ENCODE measurements around the gene PI16. TPM values are rescaled to one million over a fixed set of nuclear protein-coding genes. Genes with fewer than 3 reads are reported as not detected.

Gene PI16
- total and polyA plus RNA-seq, 12 donors, result 4.4 to 38.9 (median 18.7) TPM

DNA sequence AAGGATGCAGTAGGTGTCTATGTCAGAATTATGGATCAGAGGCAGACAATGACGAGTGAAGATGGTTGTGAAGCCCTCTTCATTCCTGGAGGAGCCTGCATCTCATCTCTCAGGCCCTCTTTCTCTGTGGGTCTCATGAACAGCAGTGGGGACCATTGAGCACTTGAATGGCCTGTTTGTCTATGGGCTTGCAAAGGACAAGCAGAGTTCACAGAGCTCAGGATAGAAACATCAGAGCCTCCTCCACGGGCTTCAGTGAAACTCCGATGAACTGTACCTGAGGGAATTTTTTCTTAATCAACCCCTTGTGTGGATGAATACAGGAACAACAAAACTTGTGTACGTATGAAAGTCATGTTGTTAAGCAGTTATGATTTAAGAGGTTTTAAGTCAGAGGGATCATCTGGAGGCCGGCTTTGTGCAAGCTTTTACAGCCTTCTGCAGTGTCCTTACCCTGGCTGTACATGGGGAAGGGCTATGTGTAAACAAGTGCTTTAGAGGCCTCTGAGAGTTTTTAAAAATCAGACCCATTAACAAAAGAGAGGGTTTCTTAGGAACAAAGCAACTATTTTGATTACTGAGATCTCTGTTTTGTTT, 29.7 kb upstream of the PI16 start:
- Histone ChIP-seq H3K36me3 (peaks cover 0 to 63% (median 25%) of the 10 kb centered on the region in 9 donors), H3K9me3 (no peaks in the 10 kb centered on the region), H3K27ac (peak overlapping the region in 1 of 10 donors; percentile 27), H3K4me3 (no peak overlapping the region), H3K27me3 (no peaks in the 10 kb centered on the region), H3K4me1 (peaks cover 0 to 38% (median 21%) of the 10 kb centered on the region in 9 donors)
- ATAC-seq (no peak), DNase-seq (no peak)
- intact Hi-C loops (cut with DNase I), result no loop called here
- TF ChIP-seq, protein P1, sequence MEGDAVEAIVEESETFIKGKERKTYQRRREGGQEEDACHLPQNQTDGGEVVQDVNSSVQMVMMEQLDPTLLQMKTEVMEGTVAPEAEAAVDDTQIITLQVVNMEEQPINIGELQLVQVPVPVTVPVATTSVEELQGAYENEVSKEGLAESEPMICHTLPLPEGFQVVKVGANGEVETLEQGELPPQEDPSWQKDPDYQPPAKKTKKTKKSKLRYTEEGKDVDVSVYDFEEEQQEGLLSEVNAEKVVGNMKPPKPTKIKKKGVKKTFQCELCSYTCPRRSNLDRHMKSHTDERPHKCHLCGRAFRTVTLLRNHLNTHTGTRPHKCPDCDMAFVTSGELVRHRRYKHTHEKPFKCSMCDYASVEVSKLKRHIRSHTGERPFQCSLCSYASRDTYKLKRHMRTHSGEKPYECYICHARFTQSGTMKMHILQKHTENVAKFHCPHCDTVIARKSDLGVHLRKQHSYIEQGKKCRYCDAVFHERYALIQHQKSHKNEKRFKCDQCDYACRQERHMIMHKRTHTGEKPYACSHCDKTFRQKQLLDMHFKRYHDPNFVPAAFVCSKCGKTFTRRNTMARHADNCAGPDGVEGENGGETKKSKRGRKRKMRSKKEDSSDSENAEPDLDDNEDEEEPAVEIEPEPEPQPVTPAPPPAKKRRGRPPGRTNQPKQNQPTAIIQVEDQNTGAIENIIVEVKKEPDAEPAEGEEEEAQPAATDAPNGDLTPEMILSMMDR (IDR thresholded peaks at IDR 0.05), result no peak
- 81 to 85% methylated on average over 5 of the region's 5 CpGs for WGBS, 2 donors

DNA sequence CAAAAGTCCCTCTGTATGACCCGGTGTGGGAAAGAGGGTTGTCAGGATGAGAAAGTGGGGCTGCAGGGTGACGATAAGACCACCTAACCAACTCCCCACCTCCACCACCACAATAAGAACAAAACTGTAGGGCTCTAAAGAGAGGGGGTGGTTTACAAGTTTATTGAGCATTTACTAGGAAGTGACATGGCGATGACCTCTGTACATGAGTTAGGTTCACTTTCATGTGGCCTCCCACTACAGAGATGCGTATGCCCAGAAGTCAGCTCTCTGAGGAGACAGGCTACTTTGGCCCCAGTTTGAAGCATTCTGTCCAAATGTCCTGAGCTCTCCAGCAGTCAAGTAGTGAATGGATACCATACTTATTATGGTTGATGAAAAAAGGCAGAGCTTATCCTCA, 28.7 kb upstream of the PI16 start:
- H3K4me1 ChIP-seq, result peaks cover 0 to 37% (median 20%) of the 10 kb centered on the region in 9 donors
- WGBS, 2 donors, result 92 to 95% methylated on average over 4 of the region's 4 CpGs
- TF ChIP-seq, protein P1 (IDR thresholded peaks at IDR 0.05), result no peak
- no peaks in the 10 kb centered on the region for H3K9me3 ChIP-seq
- no peaks in the 10 kb centered on the region for H3K27me3 ChIP-seq
- ATAC-seq (no peak), DNase-seq (no peak)
- H3K36me3 ChIP-seq, result peaks cover 0 to 54% (median 25%) of the 10 kb centered on the region in 9 donors
- peak overlapping the region in 1 of 10 donors; percentile 37 for H3K27ac ChIP-seq
- intact Hi-C loops (cut with DNase I), result no loop called here
- H3K4me3 ChIP-seq, result no peak overlapping the region

DNA sequence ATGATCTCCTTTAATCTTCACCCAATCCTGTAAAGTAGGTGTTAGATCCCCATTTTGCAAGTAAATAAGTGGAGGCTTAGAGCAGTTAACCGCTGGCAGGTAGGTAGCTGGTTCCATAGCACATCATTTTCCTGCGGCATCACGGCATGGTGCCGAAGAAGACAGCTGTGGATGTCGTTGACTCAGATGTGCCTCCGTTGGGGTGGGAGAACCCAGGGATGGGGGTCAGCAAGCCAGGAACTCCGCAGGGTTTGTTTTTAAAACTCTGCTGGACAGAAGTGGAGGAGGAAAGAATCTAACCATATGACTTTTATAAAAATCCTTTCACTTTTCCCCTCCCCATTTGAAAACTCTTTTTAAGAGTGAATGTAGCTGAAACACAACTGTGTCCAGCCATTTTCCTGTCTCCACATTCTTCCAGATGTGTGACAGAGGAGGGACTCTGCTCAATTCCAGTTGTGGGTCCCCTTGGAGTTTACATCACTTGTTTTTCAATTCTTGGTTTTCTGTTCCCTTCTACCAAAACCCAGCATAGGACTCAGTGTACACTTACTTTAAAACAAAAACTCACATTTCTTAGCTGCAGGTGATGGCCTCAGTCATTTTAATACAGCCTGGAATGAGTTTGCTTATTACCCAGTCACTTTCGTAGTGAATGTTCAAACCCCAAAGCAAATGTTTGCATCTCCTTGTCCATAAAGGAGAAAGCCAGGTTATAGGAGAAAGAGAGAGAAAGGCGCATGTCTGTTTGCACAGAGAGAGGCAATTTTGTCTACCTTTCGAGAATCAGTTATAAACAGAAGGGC, 27.6 kb upstream of the PI16 start:
- 78 to 84% methylated on average over 10 of the region's 10 CpGs for WGBS, 2 donors
- peak in 1 of 8 donors; percentile 12 for ATAC-seq
- intact Hi-C loops (cut with DNase I), result no loop called here

More for the DNA sequence above, 27.6 kb upstream of the PI16 start:
- DNase-seq, result no peak
- Histone ChIP-seq H3K27ac (peak overlapping the region in 6 of 10 donors; percentile 24 to 83 (median 58)), H3K4me3 (no peak overlapping the region), H3K4me1 (peaks cover 0 to 37% (median 20%) of the 10 kb centered on the region in 9 donors), H3K9me3 (no peaks in the 10 kb centered on the region), H3K27me3 (no peaks in the 10 kb centered on the region), H3K36me3 (peaks cover 0 to 43% (median 25%) of the 10 kb centered on the region in 9 donors)
- TF ChIP-seq, protein P1 (IDR thresholded peaks at IDR 0.05), result no peak
